Measurements from ENCODE around the gene PSD2.

The PSD2 gene

DNA sequence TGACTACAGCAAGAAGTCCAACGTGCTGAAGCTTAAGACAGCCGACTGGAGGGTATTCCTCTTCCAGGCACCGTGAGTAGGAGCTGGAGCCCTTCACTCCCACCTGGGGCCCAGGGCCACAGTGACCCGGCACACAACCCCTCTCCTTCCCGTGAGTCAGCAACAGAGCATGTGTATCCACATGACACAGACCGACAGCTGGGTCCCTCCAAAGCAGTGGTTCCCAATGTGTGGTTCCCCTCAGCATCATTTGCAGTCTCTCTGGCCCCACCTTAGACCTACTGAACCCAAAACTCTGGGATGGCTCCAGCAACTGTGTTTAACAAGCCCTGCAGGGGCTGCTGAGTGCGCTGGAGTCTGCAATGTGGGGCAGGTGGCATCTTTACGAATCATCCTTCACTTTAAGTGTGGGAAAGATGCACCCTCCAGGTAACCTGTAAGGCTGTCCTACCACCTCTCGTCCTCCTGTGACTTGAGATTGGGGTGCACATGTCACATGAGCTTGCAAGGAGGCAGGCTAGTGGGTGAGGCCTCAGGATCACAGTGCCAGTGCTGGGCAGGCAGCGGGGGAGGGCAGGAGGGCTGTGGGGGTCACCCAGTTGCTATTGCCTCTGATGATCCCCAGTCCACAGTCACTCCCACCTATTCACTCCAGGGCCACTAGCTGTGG, 42.2 kb downstream of the PSD2 start:
- DNase-seq (ENCODE audit: low spot score), result no peak

DNA sequence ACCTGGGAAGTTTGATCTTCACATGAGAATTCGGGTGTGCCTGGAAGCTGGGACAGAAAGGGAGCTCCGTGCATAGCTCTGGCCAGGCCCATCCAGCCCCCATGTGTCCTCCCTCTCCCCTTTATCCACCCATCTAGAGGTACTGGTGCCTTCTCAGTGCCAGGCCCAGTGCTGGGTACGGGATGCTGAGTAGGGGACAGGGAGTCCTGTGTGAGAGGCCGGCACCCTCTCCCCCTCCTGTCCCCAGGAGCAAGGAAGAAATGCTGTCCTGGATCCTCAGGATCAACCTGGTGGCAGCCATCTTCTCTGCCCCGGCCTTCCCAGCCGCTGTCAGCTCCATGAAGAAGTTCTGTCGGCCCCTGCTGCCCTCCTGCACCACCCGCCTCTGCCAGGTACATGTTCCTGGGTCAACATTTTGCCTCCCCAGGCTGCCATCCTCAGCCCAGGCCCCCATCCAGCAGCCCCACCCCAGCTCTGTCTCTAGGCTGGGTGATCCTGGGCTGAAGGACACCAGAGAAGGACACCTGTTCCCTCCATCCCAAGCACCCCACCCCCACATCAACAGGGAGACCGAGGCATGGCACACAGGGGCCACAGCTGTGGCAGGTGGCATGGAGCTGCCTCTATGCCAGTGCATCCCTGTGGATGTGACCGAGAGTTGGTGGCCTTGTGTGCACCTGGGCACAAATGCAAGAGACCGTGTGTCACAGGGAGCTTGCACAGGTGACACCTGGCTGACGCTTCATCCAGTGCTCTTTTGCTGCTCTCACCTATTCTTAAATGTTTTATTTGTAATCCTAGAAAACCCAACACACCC, 43.0 kb downstream of the PSD2 start:
- DNase-seq (ENCODE audit: low spot score), result no peak

DNA sequence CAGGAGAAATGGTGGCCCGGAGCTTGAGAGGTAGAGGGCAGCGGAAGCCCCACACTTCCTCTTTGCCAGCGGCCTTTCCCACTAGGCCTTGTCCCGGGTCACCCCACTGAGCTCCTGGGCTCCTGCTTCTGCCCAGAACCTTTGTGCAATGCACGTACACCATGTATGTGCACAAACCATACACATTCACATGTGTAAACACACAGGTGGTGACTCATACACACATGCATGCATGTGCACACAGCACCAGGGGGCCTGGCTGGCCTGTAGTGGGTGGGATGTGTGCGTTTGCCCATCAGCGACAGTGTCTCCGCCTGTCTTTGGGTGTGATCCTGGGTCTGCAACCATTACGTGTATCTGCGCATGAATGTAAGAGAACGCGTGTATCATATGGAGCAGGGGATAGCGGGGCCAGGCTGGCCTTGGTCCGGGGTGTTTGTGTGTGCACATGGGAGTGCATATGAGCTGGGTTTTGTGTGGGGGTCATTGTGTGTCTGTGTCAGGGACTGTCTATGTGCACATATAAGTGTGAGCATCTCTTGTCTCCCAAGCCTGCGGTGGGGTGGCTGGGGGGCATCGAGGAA, 43.7 kb downstream of the PSD2 start:
- DNase-seq (ENCODE audit: low spot score), result no peak

DNA sequence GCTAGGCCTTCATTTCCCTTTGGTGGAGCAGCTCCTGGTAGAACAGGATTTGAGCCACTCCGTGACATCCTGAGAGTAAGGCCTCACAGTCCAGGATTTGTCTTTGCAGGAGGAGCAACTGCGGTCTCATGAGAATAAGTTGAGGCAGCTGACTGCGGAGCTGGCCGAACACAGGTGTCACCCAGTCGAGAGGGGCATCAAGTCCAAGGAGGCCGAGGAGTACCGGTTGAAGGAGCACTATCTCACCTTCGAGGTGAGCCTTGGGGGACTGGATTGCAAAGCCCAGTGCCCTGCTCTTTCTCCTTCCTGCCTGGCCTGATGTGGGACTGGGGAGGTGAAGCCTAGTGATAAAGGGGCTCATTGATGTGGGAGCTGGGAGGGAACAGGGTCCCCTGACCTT, 44.3 kb downstream of the PSD2 start:
- no peak for DNase-seq (ENCODE audit: low spot score)

DNA sequence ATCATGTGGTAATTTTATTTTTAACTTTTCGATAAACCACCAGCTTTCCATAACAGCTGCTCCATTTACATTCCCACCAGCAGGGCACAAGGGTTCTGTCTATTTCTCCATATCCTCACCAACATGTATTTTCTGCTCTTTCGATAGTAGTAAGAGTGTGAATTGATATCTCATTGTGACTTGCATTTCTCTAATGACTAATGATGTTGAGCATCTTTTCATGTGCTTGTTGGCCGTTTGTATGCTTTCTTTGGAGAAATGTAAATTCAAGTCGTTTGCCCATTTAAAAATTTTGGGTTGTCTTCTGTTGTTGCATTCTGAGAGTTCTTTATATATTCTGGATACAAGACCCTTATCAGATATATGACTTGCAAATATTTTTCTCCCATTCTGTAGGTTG, 45.9 kb downstream of the PSD2 start:
- no peak for DNase-seq (ENCODE audit: low spot score)

DNA sequence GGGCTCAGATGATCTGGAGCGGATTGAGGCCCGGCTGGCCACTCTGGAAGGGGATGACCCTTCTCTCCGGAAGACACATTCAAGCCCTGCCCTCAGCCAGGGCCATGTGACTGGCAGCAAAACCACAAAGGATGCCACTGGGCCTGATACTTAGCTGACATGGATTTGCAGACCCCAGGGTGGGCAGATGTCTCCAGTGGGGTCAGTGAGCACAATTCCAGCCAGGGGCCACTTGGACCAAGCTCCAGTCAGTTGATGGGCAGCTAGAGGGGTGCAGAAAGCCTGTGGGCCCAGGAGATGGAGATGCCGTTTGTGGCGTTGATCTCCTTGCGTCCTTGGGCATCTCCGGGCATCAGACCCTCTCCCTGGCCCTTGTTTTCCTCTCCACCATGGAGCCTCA, 46.7 kb downstream of the PSD2 start:
- no peak for DNase-seq (ENCODE audit: low spot score)

DNA sequence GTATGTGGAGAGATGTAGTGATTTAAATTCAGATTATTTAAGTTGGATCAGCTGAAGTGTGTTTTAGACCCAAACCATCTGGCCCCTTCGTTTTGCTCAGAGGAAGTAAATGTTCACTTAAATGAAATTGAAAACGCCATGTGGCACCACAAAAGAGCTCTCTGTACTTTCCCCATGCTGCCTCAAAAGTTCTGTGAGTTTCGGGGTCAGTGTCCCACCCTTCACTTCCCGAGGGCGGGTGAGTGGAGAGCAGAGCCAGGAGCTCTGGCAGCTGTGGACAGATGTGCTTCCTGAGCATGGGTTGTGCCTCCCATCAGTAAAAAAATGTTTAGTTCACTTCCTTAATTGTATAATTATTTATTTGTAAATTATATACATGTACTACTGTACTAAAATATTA, 48.4 kb downstream of the PSD2 start:
- no peak for DNase-seq (ENCODE audit: low spot score)

DNA sequence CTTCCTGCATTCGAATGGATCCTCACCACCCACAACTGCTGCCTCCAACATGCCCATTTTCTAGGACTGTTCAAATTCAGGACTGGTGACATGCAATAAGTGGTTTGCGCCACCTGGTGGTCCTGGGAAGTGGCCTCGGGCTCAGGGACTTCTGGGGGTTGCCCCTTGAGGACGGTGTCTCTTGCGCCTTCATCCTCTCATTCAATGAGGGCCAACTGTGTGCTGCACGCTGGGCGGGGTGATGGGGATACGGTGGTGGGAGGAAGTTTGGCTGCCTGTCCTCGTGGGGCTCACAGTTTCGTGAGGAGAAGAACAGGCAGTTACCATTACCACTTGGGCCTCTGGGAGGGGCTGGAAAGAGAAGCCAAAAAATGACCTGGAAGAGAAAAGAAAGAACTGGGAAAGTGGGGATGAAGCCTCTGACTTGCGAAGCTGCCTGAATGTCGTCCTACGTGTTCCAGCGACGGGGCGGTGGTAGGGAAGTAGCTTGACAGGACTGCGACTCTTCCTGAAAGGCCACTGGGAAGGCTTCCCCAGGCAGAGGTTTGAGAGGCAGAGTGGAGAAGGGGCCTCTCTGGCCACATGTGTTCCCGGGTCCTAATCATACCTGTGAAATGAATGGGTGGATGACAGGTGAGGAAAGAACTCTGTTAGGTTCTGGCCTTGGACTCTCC, 49.0 kb downstream of the PSD2 start:
- DNase-seq (ENCODE audit: low spot score), result peak; percentile 71

DNA sequence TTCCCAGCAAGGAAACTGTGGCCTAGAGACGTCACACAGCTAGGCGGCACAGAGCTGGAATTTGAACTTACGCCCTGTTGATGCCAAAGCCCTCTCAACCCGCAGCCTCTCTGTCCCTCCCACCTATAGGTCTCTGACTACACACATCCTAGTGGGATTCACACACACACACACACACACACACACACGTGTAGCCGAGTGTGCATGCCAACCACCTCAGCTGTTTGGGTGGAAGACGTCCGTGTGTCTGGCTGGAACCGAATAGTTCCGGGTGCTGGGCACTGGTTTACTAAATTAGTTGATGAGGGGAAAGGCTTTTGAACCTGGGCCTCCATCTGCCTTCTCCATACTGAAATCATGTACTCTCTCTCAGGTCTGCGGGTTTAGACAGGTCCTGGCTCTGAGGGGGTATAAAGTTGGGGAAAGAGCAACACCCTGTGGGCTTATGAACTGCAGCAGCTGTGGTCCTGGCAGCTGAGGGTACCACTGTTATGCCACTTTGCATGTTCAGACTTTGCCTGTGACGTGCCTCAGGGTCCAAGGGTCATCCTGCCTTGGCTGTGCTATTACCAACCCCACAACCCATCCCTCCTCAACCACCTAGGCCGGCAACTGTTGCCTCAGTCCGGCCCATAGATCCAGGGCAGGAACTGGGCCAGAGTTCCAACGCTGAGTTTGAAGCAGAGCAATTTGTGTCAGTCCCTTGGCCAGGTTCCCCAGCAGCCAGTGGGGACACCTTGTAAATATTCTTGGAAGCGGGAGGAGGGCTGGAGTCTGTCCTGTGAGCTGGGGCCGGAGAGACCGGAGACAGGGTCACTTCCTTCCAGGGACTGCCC, 50.5 kb downstream of the PSD2 start:
- DNase-seq (ENCODE audit: low spot score), result no peak

DNA sequence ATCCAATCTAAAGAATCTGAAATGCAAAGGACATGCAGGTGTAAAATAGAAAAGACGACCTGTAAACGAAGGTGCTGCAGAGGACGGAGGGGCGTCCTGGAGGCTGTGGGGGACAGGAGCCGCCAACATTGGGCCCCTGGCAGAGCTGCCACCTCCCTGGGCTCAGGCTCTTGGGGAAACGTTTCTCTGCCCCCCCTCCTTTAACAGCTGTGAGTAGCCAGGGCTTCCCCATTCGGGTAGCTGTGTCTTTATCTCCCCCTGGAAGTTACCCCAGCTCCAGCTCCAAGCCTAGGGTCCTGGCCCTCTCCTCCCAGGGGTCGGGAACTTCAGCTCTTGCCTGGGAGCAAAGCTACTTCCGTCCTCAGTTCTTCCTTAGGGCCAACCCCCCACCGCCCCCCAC, 51.5 kb downstream of the PSD2 start:
- no peak for DNase-seq (ENCODE audit: low spot score)

DNA sequence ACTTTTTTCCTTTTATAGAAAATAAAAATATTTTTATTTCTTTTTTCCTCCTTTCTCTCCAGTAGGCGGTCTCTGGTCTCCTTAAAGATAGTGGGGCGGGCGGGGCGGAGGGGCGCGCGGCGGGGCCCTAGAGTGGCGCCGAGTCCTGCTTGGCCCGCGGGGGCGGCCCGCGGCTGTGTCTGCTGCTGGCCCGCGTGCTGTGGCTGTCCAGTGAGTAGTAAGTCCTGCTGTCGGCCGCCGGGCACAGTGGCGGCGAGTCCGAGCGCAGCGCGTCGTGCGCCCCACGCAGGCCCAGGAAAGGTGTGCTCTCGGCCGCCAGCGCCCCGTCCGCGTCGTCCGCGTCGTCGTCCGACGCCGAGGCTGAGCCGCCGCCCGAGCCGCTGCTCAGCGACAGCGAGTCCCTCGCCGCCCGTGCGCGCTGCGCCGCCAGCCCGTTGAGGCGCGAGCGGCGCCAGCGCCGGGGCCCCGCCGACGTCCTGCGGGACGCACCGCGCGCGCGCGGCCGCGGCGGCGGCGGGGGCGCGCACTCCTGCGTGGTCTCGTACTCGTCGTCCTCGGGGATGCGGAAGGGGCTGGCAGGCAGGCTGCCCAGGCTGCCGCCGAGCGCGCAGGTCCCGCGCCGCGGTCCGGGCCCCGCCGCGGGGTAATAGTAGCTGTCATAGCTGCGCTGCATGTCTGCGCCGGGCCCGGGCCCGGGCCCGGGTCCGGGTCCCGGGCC, 52.3 kb downstream of the PSD2 start:
- DNase-seq (ENCODE audit: low spot score), result no peak

DNA sequence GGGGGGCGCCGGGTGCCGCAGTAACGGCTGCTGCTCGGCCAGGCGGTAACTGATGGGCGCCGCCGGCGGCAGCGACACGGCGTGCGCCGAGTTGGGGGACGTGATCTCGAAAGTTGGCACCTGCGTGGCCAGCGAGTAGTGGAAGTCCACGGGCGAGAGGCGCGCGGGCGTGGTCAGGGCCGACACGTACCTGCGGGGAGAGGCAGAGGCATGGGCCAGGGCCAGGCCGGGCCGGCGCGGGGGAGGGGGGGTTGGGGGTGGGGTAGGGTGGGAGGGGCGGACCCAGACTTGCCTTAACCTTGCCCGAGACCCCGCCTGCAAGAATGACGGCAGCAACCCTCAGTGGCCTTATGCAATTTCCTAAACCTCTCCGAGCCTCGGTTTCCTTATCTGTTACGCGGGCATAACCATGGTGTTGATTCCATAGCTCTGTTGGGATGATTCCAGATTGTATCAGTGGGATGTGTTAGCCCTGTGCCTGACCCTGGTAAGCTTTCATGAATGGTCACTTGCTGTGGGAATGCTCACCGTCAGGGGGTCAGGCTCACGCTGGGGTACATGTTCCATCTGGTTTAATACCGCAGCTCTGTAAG, 53.0 kb downstream of the PSD2 start:
- DNase-seq (ENCODE audit: low spot score), result no peak

DNA sequence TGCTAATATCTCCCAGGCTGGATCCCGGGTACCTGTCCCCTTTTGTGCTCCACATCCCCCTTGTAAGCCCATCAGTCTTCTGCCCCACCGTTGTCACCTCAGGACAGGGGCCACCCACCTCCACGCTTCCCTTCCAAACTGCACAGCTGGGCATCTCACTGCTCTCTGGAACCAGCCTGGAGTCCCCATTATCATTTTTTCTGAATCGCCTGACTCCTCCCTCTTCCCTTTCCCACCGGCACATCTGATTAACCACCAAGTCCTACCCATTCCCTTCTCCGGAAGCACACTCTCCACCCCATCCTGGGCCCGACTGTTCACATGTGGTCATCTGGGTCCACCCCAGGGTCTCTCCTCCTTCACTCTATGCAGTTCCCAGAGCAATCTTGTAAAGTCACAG, 53.9 kb downstream of the PSD2 start:
- no peak for DNase-seq (ENCODE audit: low spot score)

DNA sequence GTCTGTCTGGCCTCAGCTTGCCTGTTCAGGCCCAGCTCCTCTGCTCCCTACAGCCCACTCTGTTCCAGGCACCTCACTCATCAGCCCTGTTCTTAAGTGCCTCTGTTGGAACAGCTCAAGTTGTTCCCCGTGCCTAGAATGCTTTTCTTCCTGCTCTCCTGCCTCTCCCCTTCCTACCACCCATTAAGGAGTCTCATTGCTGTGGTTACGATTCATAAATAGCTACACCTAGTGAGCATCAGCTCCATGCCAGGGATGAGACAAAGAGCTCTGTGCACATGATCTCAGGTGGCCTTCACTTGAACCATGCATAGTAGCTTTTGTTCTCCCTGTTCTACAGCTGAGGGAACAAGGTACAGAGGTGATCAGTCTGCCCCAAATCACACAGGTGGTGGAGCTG, 54.3 kb downstream of the PSD2 start:
- DNase-seq (ENCODE audit: low spot score), result no peak

DNA sequence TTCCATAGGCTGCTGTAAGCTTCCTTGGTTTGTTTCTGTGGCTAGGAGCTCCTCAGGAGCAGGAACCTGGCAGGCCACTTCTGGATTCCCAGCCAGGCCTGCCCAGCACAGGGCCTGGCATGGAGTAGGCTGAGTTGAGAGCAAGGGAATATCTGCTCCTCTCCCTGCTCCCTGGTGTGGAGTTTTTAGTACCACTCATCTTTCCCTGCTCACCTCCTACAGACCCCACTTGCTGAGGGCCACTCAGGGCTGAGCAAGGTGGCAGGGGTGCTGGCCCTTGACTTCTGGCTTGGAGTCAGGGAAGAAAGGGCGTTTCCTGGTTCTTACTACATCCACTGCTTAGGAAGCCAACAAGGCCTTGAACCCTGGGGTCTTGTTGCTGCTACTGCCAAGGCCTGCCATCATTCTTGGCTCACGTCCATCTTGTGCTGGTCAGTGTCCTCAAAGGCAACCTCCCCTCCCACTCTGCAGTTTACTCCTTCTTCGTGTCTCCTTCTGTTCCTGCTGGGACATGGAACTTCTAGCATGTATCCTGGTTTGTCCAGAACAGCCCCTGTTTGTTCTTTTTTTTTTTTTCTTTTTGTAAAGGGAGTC, 54.9 kb downstream of the PSD2 start:
- DNase-seq (ENCODE audit: low spot score), result no peak

DNA sequence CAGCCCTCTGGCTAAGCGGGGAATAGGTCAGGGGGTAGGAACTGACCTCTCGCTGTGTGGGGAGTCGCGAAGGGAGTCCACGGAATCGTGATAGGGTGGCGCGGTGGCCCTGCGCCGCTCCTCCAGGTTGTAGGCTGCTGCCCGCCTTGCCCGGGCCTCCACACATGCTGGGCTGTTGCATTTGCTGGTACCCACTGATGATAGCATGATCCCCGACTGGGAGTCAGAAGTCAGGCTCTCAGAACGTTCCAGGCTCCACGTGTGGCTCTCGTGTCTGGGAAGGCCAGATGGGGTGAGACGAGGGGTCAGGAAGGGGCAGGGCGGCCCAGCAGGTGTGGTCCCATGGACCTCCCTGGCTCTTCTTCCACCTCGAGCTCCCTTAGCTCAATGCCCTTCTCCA, 56.0 kb downstream of the PSD2 start:
- no peak for DNase-seq (ENCODE audit: low spot score)

DNA sequence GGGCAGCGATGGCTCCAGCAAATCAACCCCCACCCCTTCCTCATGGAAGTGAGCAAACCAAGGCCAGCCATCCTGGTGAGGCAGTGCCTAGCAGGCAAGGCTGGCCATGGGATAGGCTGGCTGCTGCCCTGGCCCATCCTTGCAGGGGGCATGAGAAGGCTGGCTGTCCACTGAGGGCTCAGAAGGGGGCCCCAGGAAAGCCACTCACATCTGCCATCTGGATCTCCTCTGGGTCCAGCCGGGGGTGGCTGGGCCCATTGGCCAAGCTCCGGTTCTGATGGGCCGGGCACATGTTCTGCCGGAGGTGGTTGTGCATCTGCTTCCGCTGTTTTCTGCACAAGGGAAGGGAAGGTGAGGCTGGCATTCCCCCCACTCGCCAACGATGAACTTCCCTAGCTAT, 57.1 kb downstream of the PSD2 start:
- no peak for DNase-seq (ENCODE audit: low spot score)

DNA sequence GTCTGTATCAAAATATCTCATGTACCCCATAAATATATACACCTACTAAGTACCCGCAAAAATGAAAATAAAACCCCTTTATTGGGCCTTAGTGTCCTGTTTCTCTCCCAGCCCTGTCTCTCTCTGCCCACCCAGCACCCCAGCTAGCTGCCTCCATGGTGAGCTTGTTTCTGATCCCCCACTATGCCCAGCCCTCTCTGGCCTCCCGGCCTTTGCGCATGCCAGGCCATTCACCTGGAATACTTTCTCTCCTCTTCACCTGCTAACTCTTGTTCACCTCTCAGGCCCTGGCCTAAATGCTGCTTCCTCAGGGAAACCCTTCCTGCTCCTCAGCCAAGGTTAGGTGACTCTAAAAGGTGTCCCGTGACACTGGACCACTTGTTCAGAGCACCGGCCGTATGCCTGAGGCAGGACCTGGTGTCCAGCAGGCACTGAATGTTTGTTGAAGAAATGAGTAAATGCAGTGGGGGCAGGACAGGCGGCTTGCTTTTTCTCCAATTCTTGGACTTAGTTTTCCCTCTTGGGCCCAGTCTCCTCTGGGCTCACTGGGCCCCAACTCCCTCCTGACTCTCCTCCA, 58.5 kb downstream of the PSD2 start:
- no peak for DNase-seq (ENCODE audit: low spot score)

DNA sequence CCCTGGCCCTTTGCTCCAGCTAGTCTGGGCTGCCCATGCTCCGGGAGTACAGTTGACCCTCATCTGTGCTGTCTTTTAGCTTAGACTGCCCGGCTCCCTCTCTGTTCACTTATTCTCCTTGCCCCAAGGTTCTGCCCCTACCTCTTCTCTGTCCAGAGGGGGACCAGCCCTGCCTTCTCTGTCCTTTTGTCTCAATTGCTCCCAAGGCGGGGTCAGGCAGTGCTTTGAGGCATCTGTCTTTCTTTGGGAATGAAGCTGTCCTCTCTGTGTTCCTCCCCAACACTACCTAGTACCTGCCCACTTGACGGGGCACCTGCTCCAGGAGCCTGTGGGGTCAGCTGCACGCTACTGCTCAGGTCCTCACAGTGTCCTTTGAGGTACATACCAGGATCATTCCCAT, 59.3 kb downstream of the PSD2 start:
- DNase-seq (ENCODE audit: low spot score), result no peak

DNA sequence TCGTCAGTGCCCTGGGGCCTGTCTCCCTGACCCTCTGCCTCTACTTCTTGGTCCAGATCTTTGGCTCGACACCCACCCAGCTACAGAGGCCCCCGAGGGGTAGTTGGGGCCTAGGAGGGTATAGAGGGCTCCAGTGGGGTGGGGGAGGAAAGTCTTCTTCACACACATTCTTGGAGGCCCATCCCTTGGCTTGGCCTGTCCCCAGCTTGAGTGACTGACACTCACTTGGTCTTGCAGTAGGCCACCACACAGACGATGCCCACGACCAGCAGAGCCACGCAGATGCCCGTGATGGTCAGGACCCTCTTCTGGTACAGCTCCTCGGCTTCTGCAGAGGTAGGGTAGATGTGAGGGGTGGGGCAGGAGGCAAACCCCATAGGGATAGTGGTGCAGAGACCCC, 59.8 kb downstream of the PSD2 start:
- no peak for DNase-seq (ENCODE audit: low spot score)
